ENCODE measurements around the gene PTAR1. TPM values are rescaled to one million over a fixed set of nuclear protein-coding genes. Genes with fewer than 3 reads are reported as not detected.
"Not testable (repeated sequence)": the region's sequence is repeated elsewhere in the genome, so short reads cannot be mapped to it uniquely, and the experiment has no call there.

PTAR1 gene
- total RNA-seq, 1 experiment from 2014 or later: 61.5 TPM

DNA sequence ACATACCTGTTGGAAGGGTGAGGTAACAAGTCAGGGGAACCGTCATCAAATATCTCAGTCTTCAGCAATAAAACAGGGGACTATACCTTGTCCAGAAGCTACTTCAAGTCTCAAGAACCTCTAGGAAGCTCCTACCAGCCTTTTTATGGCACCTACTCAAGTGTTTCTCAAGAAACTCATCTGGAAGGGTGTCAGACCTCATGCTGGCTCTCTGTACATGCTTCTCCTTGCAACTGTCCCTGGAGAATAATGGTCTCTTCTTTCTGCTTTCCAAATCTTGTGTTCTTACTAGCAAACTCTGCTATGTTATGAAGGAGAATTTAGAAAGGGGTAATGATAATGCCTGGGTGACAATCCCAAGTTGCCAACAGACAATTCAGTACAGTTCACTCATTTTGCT, 8.3 kb upstream of the PTAR1 start:
- POLR2A ChIA-PET (ENCODE audit: low non-redundant PET): no interaction called here
- no peaks in the 10 kb centered on the region for H3K27me3 ChIP-seq (replicated peaks; ENCODE audit: insufficient read depth, low read depth, low read length, poor library complexity)
- CTCF ChIA-PET: no interaction called here
- intact Hi-C loops (cut with micrococcal nuclease; ENCODE audit: unreplicated experiment): no loop called here
- no peak overlapping the region for H3K27ac ChIP-seq (ENCODE audit: low read depth, low read length, poor library complexity, severe bottlenecking)
- no peak for TF ChIP-seq EZH2 (IDR thresholded peaks at IDR 0.05; ENCODE audit: borderline replicate concordance, low read depth, low read length, poor library complexity, severe bottlenecking)
- TF ChIP-seq, protein P1, sequence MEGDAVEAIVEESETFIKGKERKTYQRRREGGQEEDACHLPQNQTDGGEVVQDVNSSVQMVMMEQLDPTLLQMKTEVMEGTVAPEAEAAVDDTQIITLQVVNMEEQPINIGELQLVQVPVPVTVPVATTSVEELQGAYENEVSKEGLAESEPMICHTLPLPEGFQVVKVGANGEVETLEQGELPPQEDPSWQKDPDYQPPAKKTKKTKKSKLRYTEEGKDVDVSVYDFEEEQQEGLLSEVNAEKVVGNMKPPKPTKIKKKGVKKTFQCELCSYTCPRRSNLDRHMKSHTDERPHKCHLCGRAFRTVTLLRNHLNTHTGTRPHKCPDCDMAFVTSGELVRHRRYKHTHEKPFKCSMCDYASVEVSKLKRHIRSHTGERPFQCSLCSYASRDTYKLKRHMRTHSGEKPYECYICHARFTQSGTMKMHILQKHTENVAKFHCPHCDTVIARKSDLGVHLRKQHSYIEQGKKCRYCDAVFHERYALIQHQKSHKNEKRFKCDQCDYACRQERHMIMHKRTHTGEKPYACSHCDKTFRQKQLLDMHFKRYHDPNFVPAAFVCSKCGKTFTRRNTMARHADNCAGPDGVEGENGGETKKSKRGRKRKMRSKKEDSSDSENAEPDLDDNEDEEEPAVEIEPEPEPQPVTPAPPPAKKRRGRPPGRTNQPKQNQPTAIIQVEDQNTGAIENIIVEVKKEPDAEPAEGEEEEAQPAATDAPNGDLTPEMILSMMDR (conservative IDR thresholded peaks at IDR 0.05; ENCODE audit: low read depth, low read length): no peak
- no TSS peak for BruUV-seq (replicated peaks)
- H3K4me3 ChIP-seq (ENCODE audit: low read depth, low read length, poor library complexity, severe bottlenecking): no peak overlapping the region
- no peak for DNase-seq (ENCODE audit: low spot score)
- H3K9me3 ChIP-seq (ENCODE audit: low read depth, low read length, poor library complexity, severe bottlenecking): no peaks in the 10 kb centered on the region
- no peaks in the 10 kb centered on the region for H3K4me1 ChIP-seq (ENCODE audit: insufficient read depth, low read length, poor library complexity, severe bottlenecking)
- no peaks in the 10 kb centered on the region for H3K36me3 ChIP-seq (ENCODE audit: insufficient read depth, low read length, poor library complexity, severe bottlenecking)

DNA sequence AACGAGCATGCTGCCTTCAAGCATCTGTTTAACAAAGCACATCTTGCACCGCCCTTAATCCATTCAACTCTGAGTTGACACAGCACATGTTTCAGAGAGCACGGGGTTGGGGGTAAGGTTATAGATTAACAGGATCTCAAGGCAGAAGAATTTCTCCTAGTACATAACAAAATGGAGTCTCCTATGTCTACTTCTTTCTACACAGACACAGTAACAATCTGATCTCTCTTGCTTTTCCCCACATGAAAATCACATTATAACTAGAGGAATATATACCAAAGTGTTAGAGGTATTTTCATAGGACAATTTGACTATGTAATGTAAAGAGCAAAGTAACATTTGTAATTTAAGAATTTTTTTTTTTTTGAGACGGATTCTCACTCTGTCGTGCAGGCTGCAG, 4.1 kb upstream of the PTAR1 start:
- intact Hi-C loops (cut with micrococcal nuclease; ENCODE audit: unreplicated experiment): loop anchor here (2.0 kb wide), 1 partner anchor 51 kb away; no protein-coding TSS in a partner anchor
- POLR2A ChIA-PET (ENCODE audit: low non-redundant PET); CTCF ChIA-PET; H3K9me3 ChIP-seq (ENCODE audit: low read depth, low read length, poor library complexity, severe bottlenecking); H3K27ac ChIP-seq (ENCODE audit: low read depth, low read length, poor library complexity, severe bottlenecking); H3K4me1 ChIP-seq (ENCODE audit: insufficient read depth, low read length, poor library complexity, severe bottlenecking); DNase-seq (ENCODE audit: low spot score); H3K4me3 ChIP-seq (ENCODE audit: low read depth, low read length, poor library complexity, severe bottlenecking); H3K27me3 ChIP-seq (replicated peaks; ENCODE audit: insufficient read depth, low read depth, low read length, poor library complexity); BruUV-seq (replicated peaks); H3K36me3 ChIP-seq (ENCODE audit: insufficient read depth, low read length, poor library complexity, severe bottlenecking): not testable (repeated sequence)

- no peak for DNase-seq (ENCODE audit: low spot score)
- intact Hi-C loops (cut with micrococcal nuclease; ENCODE audit: unreplicated experiment): loop anchor here (2.0 kb wide), 1 partner anchor 52 kb away; no protein-coding TSS in a partner anchor
- Histone ChIP-seq H3K4me3 (ENCODE audit: low read depth, low read length, poor library complexity, severe bottlenecking) (no peak overlapping the region), H3K27ac (ENCODE audit: low read depth, low read length, poor library complexity, severe bottlenecking) (no peak overlapping the region), H3K36me3 (ENCODE audit: insufficient read depth, low read length, poor library complexity, severe bottlenecking) (no peaks in the 10 kb centered on the region), H3K9me3 (ENCODE audit: low read depth, low read length, poor library complexity, severe bottlenecking) (no peaks in the 10 kb centered on the region), H3K27me3 (replicated peaks; ENCODE audit: insufficient read depth, low read depth, low read length, poor library complexity) (no peaks in the 10 kb centered on the region), H3K4me1 (ENCODE audit: insufficient read depth, low read length, poor library complexity, severe bottlenecking) (peaks cover 9% of the 10 kb centered on the region)
- no TSS peak for BruUV-seq (replicated peaks)
- ChIA-PET CTCF (no interaction called here), POLR2A (ENCODE audit: low non-redundant PET) (no interaction called here)
- no peak for TF ChIP-seq EZH2 (IDR thresholded peaks at IDR 0.05; ENCODE audit: borderline replicate concordance, low read depth, low read length, poor library complexity, severe bottlenecking)
- TF ChIP-seq, protein P1 (conservative IDR thresholded peaks at IDR 0.05; ENCODE audit: low read depth, low read length): no peak
Observed at GRCh38 chr9:69762527-69762926, 2.7 kb upstream of the PTAR1 start.

DNA sequence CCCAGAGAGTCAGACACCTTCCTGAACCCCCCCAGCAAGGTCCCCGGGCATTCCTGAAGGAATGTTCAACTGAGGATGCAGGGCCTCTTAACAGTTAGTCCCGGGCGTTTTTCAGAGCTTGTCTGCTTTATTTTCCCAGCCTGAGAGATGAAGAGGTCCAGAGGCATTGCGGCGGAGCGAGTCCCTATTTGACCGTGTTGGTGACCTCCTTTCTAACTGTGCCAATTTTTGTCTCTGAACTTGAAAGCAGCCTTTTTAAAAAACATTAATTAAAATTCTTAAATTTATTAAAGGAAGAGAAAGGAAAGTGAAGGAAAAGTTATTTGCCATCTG, 433 bp upstream of the PTAR1 start:
- Histone ChIP-seq H3K36me3 (ENCODE audit: insufficient read depth, low read length, poor library complexity, severe bottlenecking) (no peaks in the 10 kb centered on the region), H3K4me1 (ENCODE audit: insufficient read depth, low read length, poor library complexity, severe bottlenecking) (peaks cover 12% of the 10 kb centered on the region), H3K27me3 (replicated peaks; ENCODE audit: insufficient read depth, low read depth, low read length, poor library complexity) (no peaks in the 10 kb centered on the region), H3K27ac (ENCODE audit: low read depth, low read length, poor library complexity, severe bottlenecking) (peak overlapping the region; percentile 94), H3K9me3 (ENCODE audit: low read depth, low read length, poor library complexity, severe bottlenecking) (no peaks in the 10 kb centered on the region), H3K4me3 (ENCODE audit: low read depth, low read length, poor library complexity, severe bottlenecking) (peak overlapping the region; percentile 63)
- no peak for TF ChIP-seq EZH2 (IDR thresholded peaks at IDR 0.05; ENCODE audit: borderline replicate concordance, low read depth, low read length, poor library complexity, severe bottlenecking)
- TF ChIP-seq, protein P1 (conservative IDR thresholded peaks at IDR 0.05; ENCODE audit: low read depth, low read length): no peak
- TSS peak; percentile 100 for BruUV-seq (replicated peaks)
- CTCF ChIA-PET: no interaction called here
- no peak for DNase-seq (ENCODE audit: low spot score)
- intact Hi-C loops (cut with micrococcal nuclease; ENCODE audit: unreplicated experiment): no loop called here
- POLR2A ChIA-PET (ENCODE audit: low non-redundant PET): no interaction called here
